Stomach smooth muscle (tissue), 2 donors: Measurements from ENCODE around the gene TACC3.

ENCODE experiments used
- H3K27ac ChIP-seq: one replicate; pipeline ENCODE4 v1.7.0; 2013; ENCODE audit warnings: mild to moderate bottlenecking, low read length, inconsistent platforms
- H3K27me3 ChIP-seq, 2 donors: one replicate each; pipeline ENCODE4 v1.7.0; 2013; ENCODE audit warnings: low read length in 2 of 2; ENCODE audit not compliant: insufficient read depth in 2 of 2, control insufficient read depth in 1 of 2
- H3K36me3 ChIP-seq, 2 donors: one replicate each; pipeline ENCODE4 v1.7.0; 2013; ENCODE audit warnings: low read length in 2 of 2; ENCODE audit not compliant: control insufficient read depth in 2 of 2, insufficient read depth in 2 of 2
- H3K4me1 ChIP-seq: one replicate; pipeline ENCODE4 v1.7.0; 2013; ENCODE audit warnings: low read length; ENCODE audit not compliant: control insufficient read depth, insufficient read depth
- H3K4me3 ChIP-seq, 2 donors: one replicate each; pipeline ENCODE4 v1.7.0; 2013; ENCODE audit warnings: low read length in 2 of 2
- H3K9ac ChIP-seq, 2 donors: one replicate each; pipeline ENCODE4 v1.7.0; 2013; ENCODE audit warnings: low read length in 2 of 2, mild to moderate bottlenecking in 1 of 2
- H3K9me3 ChIP-seq, 2 donors: one replicate each; pipeline ENCODE4 v1.7.0; 2013; ENCODE audit warnings: low read length in 2 of 2; ENCODE audit not compliant: control insufficient read depth in 2 of 2
- donor health status: healthy.
- donor health status: Pancreatic carcinoma.

The TACC3 gene

DNA sequence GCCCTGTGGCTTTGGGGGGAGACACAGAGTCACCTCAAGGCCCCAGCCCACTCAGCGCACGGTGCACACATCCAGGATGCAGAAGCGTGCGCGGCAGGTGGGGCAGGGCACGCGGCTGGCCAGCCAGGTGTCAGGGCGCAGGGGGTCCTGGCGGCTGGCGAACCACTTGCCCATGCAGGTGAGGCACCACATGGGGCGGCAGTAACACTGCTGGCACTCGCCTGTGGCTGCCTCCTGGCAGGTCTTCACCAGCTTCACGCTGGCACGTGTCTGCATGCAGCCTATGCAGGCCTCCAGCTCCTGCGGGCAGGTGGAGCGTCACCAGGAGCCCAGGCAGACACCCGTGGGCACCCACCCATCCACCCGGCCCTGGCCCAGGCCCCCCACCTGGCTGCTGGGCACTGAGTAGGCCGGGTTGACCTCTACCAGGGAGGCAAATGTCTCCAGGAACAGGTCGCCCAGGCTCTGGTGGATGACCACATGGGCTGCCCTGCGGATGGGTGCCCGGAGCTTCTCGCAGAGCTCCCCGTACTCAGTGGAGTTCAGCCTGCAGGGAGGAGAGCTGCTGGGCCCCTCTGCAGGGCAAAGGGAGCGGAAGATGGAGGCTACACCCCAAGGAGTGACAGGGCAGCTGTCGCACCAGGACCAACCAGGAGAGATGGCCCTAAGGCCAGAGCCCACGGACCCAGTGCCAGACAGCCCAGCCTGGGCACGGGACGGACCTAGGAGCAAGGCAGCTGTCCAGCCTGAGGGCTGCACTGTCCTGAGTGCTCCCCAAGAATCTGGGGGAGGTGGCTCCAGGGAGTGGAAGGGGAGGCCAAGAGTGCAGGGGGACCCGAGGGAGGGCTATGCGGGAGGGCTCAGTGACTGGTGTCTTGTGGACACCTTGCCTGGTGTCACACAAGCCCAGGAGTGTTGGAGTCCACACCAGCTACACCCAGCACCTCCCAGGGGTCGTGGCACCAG lies 3.9 kb upstream of the TACC3 start:
- H3K4me3 ChIP-seq, result no peak overlapping the region
- H3K36me3 ChIP-seq, result peaks cover 8 to 18% of the 10 kb centered on the region in 2 donors
- H3K4me1 ChIP-seq, result peaks cover 39% of the 10 kb centered on the region

DNA sequence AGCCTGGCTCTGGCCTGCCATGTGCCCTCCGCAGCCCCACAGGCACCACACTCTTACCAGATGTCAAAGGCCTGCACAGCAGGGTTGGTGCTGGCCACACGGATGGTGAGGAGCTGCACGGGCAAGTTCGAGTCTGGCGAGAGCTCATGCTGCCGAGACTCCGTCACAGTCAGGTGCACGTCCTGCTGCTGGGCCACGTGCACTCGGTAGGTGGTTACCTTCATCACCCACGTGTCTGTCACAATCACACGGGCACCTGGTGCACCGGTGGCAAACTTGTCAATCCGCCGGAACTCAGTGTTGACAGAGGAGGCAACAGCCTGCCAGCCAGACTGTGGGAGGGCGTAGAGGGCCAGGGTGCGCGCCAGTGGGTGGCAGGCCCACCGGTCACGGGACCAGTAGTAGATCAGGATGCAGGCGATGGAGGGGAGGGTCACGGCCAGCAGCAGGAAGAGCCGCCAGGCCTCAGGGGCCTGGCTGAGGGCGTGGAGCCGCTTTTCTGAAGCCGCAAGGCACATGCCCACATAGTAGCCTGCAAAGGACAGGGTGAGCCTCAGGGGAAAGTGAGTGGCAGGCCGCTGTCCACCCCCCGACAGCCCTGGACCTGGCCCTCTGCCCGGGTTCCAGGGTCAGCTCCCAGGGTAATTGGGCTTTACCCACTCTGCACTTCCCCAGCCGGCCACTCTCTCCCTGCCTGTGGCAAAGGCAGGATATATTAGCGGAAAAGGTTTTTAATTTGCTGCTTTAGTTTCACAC lies 3.0 kb upstream of the TACC3 start:
- no peak overlapping the region for H3K4me3 ChIP-seq
- peaks cover 38% of the 10 kb centered on the region for H3K4me1 ChIP-seq

More for the DNA sequence above, 3.9 kb upstream of the TACC3 start:
- no peak overlapping the region for H3K27ac ChIP-seq
- H3K9ac ChIP-seq, result no peak overlapping the region
- no peaks in the 10 kb centered on the region for H3K27me3 ChIP-seq
- H3K9me3 ChIP-seq, result no peaks in the 10 kb centered on the region

DNA sequence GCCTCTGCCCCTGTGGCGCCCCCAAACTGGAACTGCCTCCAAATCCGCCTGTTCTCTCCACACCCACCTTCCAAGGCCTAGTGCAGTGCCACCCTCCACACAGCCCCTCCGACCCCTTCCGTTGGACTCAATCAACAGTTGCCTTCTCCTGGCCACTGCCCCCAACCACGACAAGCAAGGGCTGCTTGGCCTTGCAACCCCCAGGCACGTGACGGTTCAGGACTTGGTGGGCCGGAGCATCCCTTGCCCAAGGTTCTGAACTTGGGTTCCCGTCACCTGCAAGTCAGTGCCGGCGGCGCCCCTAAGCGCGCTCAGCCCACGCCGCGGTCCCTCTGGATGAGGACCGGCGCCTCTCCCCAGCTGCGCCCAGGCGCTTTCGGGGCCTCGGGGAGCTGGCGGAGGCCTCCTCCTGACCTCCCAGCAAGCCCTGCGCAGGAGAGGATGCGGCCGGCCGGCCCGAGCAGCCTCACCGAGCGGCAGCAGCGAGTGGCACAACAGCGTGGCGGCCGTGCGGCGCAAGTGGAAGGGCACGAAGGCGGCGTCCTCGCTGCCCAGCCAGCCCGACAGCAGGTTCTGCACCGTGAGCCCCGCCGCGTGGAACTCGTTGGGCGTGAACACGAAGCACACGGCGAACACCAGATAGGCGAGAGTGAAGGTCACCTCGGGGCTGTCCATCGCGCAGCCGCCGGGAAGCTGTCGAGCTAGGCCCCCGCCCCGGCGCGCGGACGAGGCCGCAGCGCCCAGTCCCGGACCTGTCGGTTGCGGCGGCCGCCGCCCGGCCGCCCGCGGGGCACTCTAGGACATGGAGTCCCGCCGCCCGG lies 948 bp upstream of the TACC3 start:
- peak overlapping the region; percentile 84 to 86 for H3K9ac ChIP-seq
- H3K27me3 ChIP-seq, result no peaks in the 10 kb centered on the region
- H3K4me1 ChIP-seq, result peaks cover 36% of the 10 kb centered on the region
- H3K4me3 ChIP-seq, result peak overlapping the region; percentile 74 to 90
- no peaks in the 10 kb centered on the region for H3K9me3 ChIP-seq
- peaks cover 12 to 18% of the 10 kb centered on the region in 2 donors for H3K36me3 ChIP-seq
- H3K27ac ChIP-seq, result peak overlapping the region; percentile 90

More for the DNA sequence above, 3.0 kb upstream of the TACC3 start:
- Histone ChIP-seq H3K27me3 (no peaks in the 10 kb centered on the region), H3K36me3 (peaks cover 8 to 18% of the 10 kb centered on the region in 2 donors), H3K9ac (no peak overlapping the region), H3K27ac (no peak overlapping the region), H3K9me3 (no peaks in the 10 kb centered on the region)

DNA sequence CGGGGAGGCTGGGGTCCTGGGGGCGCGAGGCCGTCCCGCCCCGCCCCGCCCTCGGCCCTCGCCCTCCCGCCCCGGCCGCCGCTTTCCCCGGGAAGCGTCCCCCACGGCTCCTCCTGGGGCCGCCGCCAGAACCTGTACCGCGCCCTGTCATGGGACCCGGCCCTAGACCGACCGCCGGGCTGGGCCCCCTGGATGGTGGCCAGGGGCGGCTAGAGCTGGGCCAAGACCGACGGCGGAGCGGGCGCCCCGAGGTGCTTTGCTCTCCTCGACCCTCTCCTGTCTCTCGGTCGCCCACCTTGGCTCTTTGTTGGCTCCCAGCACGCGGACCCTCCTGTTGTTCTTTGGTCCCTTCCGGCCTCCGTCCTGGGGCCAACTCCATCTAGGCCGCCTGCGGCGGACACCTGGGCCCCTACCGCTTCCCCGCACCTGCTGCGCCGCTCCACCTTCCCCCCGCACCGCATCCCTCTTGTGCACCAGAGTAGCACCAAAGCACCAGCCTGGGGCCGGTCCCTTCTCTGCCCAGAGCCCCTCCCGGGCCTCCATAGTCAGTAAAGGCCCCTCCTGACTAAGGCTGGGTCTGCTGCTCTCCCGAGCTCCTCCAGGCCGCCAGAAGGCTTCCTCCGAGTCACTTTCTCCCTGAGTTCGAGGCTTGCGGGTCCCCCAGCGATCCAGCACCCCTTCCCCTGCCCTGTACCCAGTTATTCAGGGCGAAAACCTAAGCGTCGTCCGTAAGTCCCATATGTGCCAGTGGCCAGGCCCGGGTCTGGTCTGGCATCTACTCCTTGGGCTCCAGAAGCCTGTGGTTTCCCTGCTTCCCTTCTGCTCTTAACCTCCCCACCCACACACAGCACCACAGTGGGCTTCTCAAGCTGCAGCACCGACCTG lies 587 bp downstream of the TACC3 start:
- Histone ChIP-seq H3K9ac (no peak overlapping the region), H3K4me3 (peak overlapping the region in 1 of 2 donors; percentile 40), H3K4me1 (peaks cover 39% of the 10 kb centered on the region), H3K36me3 (peaks cover 13 to 16% of the 10 kb centered on the region in 2 donors), H3K27me3 (no peaks in the 10 kb centered on the region), H3K9me3 (no peaks in the 10 kb centered on the region), H3K27ac (no peak overlapping the region)

DNA sequence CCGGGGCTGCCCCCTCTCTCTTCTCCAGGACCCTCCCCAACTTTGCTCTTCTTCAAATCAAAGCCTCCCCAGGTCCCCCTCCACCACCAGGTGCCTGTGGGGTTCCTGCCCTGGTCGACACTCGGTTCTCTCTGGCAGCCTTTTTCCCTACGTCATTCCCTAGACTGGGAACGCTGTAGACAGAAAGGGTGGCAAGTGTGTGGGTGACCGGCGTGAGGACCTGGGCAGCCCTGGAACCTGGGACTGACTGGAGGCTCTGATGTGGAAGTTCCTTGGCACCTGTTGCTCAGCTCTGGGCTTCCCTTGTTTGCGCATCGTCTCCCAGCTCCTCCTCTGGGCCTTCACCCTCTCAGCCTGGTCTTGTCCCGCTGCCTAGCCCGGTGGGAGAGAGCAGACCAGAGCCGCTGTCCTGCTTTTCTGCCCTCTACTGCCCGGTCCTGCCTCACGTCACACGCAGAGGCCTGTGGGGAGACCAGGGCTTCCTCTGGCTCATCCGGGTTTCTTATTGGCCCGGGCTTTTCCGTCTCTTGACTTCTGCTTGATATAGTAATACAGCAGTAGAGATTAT lies 1.3 kb downstream of the TACC3 start:
- H3K9me3 ChIP-seq, result no peaks in the 10 kb centered on the region
- peaks cover 11 to 13% of the 10 kb centered on the region in 2 donors for H3K36me3 ChIP-seq
- no peak overlapping the region for H3K9ac ChIP-seq
- no peak overlapping the region for H3K4me3 ChIP-seq
- H3K27me3 ChIP-seq, result no peaks in the 10 kb centered on the region
- H3K4me1 ChIP-seq, result peaks cover 38% of the 10 kb centered on the region
- no peak overlapping the region for H3K27ac ChIP-seq

DNA sequence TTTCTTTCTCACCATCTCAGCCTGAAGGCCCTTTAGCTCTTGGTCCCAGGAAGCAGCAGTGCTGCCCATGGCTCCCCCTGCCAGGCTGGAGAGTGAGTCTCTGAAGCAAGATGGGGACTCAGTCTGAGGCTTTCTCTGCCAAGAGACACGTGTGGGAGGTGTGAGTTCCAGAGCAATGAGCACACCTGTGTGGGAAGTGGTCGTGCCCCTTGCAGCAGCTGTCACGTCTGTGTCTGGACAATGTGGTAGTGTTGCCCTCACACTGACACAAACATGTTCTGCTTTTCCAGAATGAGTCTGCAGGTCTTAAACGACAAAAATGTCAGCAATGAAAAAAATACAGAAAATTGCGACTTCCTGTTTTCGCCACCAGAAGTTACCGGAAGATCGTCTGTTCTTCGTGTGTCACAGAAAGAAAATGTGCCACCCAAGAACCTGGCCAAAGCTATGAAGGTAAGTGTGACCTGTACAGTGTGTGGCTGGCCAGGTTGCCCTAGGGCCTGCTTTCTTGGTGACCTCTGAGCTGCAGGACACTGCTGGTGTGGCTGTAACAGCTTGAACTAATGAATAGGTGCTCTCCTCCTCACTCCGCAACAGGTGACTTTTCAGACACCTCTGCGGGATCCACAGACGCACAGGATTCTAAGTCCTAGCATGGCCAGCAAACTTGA lies 1.9 kb downstream of the TACC3 start:
- Histone ChIP-seq H3K27ac (no peak overlapping the region), H3K4me3 (no peak overlapping the region), H3K9ac (no peak overlapping the region), H3K4me1 (peaks cover 34% of the 10 kb centered on the region), H3K9me3 (no peaks in the 10 kb centered on the region), H3K36me3 (peaks cover 8 to 11% of the 10 kb centered on the region in 2 donors), H3K27me3 (no peaks in the 10 kb centered on the region)

DNA sequence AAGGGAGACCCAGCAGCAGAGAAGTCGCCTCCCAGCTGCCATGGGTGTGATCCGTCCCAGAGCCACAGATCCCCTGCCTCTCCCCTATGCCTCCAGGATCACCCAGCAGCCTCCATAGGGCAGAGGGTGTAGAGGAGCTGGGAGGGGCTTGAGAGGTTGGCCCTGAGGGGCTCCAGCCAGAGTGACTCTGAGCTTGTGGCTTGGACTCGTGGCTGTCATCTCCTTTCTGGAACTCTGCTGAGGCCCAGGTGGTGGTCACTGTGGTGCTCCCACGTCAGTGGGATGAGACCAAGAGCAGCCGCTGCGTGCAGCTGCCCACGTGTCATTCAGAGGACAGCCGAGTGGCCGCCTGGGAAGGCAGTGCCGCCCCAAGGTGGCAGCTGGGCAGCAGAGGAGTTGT lies 4.2 kb downstream of the TACC3 start:
- Histone ChIP-seq H3K27ac (no peak overlapping the region), H3K4me3 (no peak overlapping the region), H3K36me3 (peaks cover 10 to 11% of the 10 kb centered on the region in 2 donors), H3K9me3 (no peaks in the 10 kb centered on the region), H3K9ac (no peak overlapping the region), H3K4me1 (peaks cover 16% of the 10 kb centered on the region), H3K27me3 (no peaks in the 10 kb centered on the region)

DNA sequence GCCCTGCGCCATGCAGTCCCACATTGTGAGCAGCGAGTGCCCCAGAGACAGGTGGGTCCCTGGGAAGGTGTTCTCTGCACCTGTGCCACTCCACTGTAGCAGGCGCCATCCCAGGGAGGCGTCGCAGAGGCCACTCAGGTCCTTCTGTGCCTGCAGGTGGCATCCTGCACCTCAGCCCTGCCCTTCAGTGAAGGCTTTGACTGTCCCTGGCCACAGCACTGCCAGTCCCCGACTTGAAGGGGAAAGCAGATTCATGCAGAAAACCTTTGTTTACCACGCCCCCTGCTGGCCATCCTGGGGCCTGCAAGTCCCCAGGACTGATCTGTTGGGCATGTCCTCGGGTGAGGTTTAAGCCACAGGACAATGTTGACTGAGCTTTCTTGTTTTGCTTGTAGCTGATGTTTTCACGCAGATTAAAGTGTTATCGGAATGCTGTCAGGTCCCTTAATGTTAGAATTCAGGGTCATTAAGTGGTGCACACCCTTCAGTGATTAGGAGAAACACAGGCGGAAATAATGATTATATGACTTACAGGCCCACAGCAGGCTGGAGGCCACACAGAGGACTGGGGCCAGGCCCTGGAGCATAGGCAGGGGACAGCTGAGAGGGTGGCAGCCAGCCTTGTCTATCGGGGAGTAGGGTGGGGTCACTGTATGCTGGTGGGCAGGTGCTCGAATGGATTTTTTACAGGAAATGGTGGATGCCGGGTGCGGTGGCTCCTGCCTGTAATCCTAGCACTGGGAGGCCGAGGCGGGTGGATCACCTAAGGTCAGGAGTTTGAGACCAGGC lies 5.0 kb downstream of the TACC3 start:
- Histone ChIP-seq H3K27me3 (no peaks in the 10 kb centered on the region), H3K36me3 (peaks cover 10 to 17% of the 10 kb centered on the region in 2 donors), H3K4me1 (peaks cover 16% of the 10 kb centered on the region), H3K9me3 (no peaks in the 10 kb centered on the region), H3K27ac (no peak overlapping the region), H3K4me3 (no peak overlapping the region), H3K9ac (no peak overlapping the region)
